Stimulated activated CD8-positive, alpha-beta memory T cell treated with anti-CD3 and anti-CD28 coated beads, Interleukin-15, amount 100 ng/mL, for 24 hours (primary cell): ENCODE results near the gene PEAK1.

Experiments
- DNase-seq: peaks from one replicate; pipeline ENCODE4 v3.0.0-alpha.2; 2020; ENCODE audit warnings: low read depth

Gene PEAK1

DNA sequence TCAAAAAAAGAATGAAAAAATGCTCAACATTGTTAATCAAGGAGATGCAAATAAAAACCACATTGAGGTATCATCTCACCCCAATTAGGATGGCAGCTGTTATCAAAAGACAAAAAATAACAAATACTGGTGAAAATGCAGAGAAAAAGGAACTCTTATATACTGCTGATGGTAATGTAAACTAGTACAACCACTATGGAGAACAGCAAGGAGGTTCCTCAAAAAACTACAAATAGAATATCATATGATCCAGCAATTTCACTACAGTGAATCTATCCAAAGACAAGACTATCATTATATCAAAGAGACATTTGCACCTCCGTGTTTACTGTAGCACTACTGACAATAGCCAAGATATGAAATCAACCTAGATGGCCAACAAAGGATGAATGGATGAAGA lies 58.4 kb downstream of the PEAK1 start:
- no peak for DNase-seq

DNA sequence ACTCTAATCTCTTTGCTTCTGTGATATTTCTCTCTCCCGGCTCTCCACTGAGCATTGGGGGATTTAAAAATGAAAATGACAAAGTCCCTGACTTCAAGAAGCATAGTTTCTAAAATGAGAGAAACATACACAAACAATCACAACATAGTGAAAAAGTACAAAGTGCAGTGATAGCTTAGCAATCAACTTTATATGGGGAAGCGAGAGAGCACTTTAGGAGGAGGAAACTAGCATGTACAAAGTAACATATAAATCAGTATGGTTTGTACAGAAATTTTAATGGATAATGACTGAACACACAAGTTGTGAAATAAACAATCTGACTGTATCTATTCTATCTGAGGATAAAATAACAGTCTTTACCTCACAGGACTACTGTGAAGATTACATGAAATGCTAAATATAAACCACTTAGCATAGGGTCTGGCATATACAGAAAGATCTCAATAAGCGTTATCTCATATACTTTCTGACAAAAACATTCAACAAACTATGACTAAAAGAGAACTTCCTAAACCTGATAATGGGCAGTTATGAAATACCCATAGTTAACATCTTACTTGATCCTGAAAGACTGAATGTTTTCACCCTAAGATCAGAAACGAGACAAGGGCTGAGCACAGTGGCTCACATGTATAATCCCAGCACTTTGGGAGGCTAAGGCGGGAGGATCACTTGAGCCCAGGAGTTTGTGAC lies 61.2 kb downstream of the PEAK1 start:
- DNase-seq: no peak

DNA sequence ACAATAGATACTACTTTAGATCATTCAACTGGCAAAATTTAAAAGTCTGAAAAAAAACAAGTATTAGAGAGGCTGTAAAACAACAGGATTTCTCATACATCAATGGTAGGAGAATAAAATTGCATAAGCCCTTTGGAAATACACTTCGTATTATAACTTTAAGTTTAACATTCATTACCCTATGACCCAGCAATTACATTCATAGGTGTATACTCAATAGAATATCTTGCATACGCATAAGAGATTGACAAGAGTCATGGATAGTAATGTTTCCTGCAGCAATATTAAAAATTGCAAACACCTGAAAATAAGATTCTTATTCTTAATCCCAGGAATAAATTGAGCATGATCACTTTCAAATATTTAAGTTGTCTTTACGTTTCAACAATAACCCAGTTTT lies 63.6 kb downstream of the PEAK1 start:
- no peak for DNase-seq

DNA sequence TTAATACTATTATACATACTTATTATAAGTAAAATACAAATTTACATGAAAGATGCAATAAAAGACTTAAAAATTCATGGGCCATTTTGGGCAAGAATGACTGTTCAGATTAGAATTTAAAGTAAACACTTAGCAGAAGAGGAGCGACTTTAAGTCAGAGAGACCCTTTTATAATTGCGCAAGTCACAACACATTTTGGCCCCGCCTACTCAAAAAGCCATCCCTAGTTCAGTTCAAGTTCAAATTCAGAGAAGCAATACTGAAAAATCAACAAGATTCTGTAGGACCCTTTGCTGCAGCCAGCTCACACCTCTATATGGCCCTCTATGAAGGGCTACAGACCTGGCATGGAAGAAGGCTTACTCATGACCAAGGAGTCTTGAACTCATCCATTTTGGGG lies 64.6 kb downstream of the PEAK1 start:
- no peak for DNase-seq

DNA sequence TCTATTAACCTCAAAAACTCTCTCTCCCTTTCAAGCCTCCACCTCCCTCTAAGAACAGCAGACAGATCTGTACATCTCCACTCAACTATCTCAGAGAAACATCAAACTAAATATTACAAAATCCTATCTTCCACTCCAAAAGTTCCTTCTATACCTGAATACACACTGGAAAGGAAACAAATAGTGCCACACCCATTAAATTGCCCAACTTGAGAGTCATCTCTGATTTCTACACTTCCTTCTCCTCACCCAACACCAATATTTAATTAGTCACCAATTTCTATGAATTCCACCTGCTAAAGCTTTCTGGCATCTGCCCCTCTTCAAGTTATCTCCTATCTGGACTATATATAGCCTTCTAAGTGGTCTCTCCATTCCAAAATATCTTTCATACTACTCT lies 65.8 kb downstream of the PEAK1 start:
- DNase-seq: no peak

DNA sequence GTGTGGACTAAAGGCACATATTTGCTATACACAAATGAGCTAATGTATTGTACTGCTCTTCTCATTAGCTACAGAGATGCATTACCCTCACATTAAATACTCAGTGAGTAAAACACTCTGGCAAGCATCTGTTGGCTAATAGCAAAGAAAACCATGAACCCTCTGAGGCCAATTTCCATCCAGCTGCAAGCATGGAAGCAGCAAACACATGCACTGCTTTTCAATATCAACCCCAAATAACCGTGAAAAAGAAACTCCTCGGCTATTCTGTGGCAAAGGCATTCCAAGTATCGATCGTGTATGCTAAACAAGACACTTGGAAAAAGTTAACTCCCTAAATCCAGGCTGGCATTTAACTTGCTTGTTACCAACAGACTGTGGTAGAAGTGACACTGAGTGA lies 67.0 kb downstream of the PEAK1 start:
- DNase-seq: no peak

DNA sequence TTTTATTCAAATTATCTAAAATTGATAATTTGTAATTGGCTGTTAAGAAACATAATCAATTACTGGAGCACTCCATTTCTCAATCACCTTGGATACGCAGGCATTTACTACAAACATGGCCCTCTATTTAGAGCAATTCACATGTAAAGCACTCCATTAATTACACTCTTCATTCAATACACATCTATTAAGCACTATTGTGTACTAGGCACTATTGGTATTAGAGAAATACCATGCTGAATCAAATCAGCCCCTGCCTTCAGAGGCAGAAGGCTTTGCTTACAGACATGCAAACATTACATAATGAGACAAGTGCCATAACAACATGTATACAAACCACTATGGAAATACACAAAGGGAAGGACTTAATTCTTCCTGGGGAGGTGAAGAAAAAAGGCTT lies 69.1 kb downstream of the PEAK1 start:
- no peak for DNase-seq

DNA sequence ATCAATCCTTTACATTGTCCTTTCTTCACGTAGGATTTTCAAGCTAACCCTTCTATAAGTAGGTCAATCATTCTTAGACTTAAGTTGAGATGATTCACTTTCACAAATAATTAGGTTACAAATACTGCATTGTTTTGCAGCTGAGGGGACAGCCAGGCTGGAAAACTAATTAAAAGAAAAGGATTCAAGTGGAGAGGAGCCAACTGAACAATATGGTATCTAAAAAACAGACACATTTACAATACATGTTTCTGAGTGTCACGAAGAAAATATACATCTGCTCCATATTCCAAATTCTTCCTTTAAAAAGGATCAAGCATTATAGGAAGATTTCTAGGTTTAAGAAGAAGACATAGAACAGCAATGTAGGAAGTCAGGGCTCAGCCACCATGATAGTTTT lies 70.2 kb downstream of the PEAK1 start:
- DNase-seq: no peak

DNA sequence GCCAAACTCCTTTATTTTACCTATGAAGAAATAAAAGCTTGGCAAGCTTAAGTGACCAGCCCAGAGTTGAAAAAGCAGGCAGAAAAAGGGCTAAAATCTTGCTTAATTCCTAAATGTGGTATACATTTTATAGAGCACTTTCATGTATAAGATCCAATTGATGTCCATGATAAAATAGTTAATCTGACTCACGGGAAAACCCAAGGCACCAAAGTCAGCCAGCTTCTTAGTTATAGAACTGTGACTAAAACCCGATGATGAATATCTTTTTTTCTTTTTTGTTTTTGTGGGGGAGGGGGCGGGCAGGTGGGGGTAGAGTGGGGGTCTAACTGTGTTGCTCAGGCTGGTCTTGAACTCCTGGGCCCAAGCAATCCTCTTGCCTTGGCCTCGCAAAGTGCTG lies 71.4 kb downstream of the PEAK1 start:
- no peak for DNase-seq

DNA sequence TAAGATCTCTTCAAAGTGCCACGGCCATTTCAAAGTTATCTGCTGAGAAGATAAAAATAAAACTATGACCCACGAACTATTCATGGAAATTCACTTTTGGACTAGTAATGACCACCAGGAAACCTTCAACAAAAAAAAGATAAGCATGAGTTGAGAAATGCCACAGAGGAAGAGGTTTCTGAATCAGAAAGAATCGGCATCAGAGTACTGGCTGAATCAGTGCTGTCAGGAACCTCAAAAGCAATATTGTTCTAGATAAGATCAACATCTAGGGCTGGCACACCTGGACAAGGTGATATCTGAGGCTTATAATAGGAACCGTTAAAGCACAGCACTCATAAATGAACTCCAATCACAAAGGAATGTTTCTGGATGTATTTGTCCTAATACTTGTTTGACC lies 72.7 kb downstream of the PEAK1 start:
- DNase-seq: no peak

DNA sequence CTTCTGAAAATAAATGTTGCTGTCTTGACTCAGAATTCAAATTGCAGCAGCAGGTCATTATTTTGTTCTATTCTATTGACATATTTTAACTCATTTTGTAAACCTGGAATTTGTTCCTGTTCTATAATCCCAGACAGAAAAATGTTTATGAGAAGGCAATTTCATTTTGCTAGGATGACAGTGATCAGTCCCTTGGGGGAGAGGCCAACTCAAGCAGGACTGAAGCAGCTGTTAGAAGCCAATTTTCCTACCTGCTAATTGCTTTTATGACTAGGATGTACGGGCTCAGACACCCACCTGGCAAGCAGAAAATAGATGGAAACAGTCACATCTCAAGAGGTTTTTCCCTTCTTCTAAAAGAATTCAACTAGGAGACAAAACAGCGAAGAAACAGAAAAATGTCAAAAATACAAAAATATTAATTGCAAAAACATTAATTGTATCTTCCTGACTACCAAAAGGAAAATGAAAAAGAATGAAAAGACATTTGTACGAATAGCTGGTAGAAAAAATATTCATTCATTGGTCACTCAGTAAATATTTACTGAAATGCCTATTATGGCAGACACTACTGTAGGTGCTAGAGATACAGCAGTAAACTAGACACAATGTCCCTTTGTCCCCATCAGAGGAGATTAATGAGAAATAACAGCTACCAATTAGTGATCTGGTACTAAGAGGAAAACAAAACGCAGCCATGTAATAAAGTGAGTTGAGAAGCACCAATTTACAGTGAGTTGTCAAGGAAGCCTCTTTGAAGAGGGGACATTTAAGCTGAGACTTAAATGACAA lies 73.5 kb downstream of the PEAK1 start:
- no peak for DNase-seq

DNA sequence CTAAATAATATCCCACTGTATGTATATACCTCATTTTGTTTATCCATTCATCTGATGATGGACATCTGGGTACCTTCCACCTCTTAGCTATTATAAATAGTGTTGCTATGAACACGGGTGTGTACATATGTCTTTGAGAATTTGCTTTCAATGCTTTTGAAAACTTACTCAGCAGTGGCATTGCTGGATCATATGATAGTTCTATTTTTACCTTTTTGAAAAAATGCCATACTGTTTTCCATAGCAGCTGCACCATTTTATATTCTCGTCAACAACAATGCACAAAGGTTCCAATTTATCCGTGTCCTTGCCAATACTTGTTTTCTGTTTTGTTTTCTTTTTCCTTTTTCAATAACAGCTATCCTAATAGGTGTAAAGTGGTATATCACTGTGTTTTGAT lies 77.1 kb downstream of the PEAK1 start:
- DNase-seq: no peak

DNA sequence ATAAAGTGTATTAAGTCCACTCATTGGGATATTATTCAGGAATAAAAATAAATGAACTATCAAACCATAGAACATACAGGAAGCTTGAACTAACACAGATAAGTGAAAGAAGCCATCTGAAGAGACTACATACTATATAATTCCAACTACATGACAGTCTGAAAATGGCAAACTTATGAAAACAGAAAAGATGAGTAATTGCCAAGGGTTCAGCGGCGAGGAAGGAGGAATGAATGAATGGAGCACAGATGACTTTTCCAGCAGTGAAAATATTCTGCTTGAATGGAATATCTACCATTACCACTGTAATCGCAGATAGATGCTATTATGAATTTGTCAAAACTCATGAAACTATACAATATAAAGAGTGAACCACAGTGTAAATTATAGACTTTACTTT lies 79.7 kb downstream of the PEAK1 start:
- DNase-seq: no peak

DNA sequence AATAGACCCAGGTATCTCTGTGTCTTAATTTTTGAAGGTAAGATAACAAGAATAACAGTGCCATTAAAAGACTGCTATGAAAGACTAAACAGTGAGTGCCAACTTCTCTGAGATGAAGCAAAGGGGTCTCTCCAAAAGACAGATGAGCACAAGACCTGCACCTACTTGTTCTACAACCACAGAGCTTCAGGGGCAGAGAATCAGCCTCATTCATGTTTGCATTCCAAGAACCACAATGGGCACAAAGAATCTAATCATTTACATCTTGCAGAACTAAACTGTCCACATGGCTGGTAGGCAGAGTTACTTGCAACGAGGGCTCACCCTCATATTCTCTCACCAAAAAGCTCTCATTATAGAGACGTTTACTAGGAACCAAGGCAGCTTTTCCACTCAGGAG lies 83.9 kb downstream of the PEAK1 start:
- no peak for DNase-seq

DNA sequence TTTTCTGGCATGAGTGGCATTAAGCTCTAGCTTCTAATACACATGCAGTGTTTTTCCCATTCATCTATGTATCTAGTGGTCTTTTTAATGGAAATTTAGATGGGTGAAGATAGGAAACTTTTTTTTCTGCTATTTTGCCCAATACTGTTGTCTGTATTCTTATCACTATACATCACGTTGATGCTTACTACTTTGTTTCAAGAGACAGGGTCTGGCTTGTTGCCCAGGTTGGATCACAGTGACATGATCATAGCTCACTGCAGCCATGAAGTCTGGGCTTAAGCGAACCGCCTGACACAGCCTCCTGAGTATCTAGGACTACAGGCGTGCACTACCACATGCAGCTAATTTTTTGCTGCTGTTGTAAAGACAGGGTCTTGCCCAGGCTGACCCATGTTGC lies 84.6 kb downstream of the PEAK1 start:
- no peak for DNase-seq

DNA sequence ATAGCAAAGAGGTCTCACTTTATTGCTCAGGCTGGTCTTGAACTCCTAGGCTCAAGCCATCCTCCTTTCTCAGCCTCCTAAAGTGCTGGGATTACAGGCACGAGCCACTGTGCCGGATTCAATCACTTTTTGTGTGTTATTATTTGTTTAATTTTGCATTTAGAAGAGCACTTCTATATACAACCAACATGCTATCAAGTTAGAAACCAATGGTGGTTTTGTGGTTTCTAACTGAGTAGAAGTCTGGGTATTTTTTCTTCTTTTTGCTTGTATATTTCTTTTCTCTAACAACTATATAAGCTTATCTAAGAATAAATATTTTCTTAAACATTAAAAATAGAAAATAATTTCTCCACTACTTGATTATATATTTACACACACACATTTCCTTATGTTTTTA lies 86.7 kb downstream of the PEAK1 start:
- no peak for DNase-seq

DNA sequence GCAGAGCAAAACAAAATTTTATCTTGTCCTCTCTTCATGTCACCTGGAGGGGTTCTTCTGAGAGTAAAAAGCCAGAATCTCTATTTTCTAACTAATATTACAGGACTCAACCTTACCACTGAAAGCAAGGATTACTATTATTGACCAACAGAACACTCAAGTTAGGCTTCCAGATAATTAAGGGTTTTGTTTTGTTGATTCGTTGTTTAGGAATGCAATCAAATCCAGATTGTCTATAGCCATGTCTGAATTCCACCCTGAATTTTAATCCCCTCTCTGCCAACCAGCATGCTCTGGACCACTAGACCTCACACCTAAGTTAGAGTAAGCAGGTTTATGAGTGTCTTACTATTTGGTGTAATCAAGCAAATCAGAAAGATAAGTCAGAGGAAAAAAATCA lies 90.7 kb downstream of the PEAK1 start:
- no peak for DNase-seq

DNA sequence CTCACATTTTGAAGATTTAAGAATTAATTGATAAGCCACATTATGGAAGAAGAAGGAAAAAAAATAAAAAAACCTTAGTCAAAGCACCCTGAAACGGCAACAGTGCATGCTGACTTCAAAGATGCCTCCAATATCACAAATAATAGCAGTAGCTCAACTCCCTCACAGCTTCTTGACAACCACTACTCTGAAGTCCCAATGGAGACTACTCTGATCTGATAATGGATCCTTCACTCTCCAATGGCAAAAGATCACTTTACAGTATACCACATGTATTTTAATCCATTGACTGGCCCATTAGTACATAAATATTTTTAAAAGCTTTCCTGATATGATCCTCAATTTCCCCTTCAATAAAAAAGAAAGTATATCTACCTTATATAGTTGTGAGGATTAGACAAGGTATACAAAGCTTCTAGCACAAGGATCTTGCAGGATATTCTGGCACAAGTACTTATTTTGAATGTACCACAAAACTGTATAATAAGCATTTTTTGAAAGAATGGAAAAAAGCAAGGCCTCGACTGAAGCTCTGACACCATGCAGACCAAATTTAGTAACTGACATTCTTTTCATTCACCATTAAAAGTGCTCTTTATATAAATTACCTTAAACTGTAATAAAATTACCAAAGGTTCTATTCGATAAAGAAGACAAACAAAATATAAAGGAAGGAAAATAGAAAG lies 91.9 kb downstream of the PEAK1 start:
- DNase-seq: no peak

DNA sequence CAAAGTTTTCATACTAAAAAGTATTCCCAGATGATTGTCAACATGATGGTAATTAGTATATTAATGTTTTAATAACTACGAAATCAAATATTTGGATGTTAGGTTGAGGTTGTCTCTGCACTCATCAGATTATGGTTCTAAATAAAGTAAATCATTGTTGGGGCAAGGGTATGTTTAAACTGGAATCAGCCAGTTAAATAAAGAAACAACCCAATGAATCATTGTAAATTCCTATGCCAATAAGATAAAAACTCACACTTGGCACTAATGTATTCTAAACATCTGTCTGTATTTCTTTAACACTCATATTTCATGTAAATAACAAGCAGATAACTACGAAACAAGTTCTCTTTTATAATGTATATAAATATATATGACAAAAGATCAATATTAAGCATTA lies 92.7 kb downstream of the PEAK1 start:
- DNase-seq: no peak

DNA sequence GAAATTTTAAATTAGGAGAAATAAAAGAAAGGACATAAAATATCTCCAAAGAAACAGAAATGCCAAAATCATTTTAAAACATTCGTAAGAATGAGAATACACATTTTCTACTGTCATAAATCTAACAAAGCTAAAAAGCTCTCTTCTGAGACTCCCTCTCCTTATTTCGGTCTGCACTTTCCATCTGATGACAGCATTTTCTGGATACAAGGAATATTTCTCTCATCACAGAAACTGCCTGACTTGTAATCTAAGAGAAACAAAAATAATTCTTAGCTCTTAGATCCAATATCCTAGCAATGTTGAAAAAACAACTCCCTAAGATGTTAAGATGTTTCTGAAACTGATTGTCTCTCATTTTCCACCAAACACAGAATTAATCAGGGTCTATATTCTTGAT lies 93.5 kb downstream of the PEAK1 start:
- no peak for DNase-seq

DNA sequence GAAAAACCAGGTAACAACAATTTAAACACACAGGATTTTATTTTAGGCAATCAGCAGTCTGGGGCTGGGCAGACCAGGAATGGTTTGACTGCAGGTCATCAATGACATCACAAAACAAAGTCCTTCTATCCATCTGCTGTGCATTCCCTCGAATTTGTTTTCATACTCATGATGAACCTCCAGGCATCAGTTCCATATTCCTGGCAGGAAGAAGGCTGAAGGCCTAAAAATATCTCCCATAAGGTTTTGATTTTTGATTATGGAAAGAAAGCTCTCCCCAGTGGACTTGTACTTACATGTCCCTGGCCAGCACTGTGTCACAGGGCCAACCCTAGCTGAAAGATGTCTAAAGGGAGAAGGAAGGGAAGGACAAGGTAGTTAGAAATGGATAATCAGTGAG lies 107.4 kb downstream of the PEAK1 start:
- DNase-seq: no peak

DNA sequence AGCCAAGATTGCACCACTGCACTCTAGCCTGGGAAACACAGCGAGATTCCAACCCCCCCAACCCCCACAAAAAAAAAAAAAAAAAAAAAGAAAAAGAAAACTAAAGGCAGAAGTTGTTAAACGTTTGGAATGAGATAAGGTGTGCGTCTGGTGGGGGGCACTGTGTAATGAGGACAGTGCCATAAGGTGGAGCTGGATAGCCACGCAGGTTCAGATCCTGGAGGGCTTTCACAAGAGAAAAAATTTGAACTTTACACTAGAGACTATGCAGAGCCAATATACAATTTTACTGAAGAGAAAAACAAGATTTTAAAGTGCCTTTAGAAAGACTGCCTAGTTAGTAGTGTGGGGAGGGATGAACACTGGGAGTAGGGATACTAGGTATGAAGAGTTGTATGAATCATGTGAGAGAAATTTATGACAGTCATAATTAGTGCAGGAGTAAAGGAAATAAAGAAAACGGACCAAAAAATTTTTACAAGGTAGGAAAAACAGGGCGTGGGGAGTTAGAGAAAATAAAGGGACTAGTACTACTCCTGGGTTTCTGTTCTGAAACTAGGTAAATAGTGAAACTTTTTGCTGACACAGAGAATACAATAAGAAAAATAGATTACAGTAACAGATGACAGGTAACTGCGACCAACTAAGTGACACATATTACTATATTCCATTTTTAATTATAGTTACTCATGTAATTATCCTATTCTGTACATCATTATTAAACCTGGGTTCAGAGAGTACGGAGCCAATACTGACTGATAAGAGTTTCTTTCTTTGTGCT lies 108.1 kb downstream of the PEAK1 start:
- no peak for DNase-seq

DNA sequence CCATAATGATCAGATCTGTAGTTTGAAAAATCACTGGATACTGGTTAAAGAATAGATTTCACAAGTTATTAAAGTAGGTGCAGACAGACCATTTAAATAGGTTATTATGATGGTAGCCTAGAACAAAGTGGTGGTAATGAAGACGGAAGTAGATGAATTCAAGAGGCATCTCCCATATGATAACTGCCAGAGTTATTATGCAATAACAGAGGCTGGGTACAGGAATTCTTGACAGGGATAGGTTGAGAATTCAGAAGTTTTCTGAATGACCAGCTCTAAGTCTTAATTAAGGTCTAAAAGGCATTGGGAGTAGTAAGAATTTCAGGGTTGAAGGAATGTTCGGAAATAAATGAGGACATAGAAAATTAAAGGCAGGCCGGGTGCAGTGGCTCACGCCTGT lies 108.9 kb downstream of the PEAK1 start:
- no peak for DNase-seq
